Colonic mucosa (tissue), 4 donors: ENCODE measurements around the gene LAMP5. TPM values are rescaled to one million over a fixed set of nuclear protein-coding genes. Genes with fewer than 3 reads are reported as not detected.

ENCODE experiments used
- DNase-seq: peaks from one replicate; pipeline ENCODE4 v3.0.0-alpha.2; 2020
- H3K27ac ChIP-seq: fragments of 200-600 bp; one replicate; pipeline ENCODE4 v1.8.0; 2021
- H3K27me3 ChIP-seq: fragments of 200-600 bp; one replicate; pipeline ENCODE4 v1.8.0; 2021
- H3K36me3 ChIP-seq: fragments of 200-600 bp; one replicate; pipeline ENCODE4 v1.8.0; 2021
- H3K4me1 ChIP-seq: fragments of 200-600 bp; one replicate; pipeline ENCODE4 v1.8.0; 2021; ENCODE audit warnings: mild to moderate bottlenecking
- H3K4me3 ChIP-seq: fragments of 200-600 bp; one replicate; pipeline ENCODE4 v1.8.0; 2021
- H3K9ac ChIP-seq, 2 donors: one replicate each; pipeline ENCODE4 v1.7.0; 2013; ENCODE audit warnings: control low read depth in 2 of 2, low read depth in 2 of 2, low read length in 2 of 2
- H3K9me3 ChIP-seq: fragments of 200-600 bp; one replicate; pipeline ENCODE4 v1.8.0; 2021
- intact Hi-C: fragments of 100-400 bp; cut with DNase I; formaldehyde crosslinking; loops from one replicate; pipeline ENCODE4 v1.14.1; 2022
- total RNA-seq, 2 donors: library from RNA; stranded (reverse); fragmentation: NEBNext Ultra II Directional in 1 of 2; extraction: Animal tissue kit (Norgen Biotek cat#: 25700) in 1 of 2; gene quantifications; one replicate each; pipeline ENCODE4 v1.2.1, GENCODE V29; 2021
- TF ChIP-seq, protein P1 (sequence below): fragments of 200-600 bp; IDR thresholded peaks from one replicate; pipeline ENCODE4 v1.8.0; 2022; ENCODE audit warnings: antibody characterized with exemption, mild to moderate bottlenecking
- donor health status: healthy.
- donor health status: DM: no; HTN: no; CAD: no.
- donor health status: DM: no; HTN: no; CAD: no.

Gene LAMP5
- total RNA-seq, 2 donors from 2014 or later, result 0.30 to 0.32 TPM

DNA sequence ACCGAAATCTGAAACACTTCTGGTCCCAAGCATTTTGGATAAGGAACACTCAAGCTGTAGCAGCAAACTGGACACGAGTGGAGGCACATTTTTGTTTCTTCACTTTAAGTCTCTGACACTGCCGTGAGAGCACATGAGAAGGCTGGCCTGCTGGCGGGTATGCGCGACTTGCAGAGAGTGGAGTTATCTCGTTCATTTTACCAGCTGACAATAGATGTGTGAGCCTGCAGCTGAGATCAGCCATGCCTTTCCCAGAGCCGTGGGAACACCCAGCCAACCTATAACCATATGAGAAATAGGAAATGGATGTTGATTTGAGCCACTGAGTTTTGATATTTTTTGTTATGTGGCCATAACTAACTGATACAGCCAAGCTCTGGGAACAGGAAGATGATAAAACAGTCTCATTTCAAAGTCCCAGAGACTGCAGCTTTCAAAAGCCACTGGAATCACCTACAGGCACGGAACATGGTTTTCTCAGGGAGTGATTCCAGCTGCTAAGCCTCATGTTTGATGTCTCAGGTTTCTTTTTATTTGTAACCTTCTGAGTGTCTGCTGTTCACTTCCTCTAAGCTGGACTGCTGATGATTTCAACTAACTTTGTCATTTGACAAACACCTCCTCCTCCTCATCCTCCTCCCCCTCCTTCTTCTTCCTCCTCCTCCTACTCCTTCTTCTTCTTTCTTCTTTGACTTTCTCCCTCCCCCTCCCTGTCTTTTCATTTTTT, 28.6 kb upstream of the LAMP5 start:
- no peak overlapping the region for H3K9ac ChIP-seq
- no peak for DNase-seq
- TF ChIP-seq, protein P1, sequence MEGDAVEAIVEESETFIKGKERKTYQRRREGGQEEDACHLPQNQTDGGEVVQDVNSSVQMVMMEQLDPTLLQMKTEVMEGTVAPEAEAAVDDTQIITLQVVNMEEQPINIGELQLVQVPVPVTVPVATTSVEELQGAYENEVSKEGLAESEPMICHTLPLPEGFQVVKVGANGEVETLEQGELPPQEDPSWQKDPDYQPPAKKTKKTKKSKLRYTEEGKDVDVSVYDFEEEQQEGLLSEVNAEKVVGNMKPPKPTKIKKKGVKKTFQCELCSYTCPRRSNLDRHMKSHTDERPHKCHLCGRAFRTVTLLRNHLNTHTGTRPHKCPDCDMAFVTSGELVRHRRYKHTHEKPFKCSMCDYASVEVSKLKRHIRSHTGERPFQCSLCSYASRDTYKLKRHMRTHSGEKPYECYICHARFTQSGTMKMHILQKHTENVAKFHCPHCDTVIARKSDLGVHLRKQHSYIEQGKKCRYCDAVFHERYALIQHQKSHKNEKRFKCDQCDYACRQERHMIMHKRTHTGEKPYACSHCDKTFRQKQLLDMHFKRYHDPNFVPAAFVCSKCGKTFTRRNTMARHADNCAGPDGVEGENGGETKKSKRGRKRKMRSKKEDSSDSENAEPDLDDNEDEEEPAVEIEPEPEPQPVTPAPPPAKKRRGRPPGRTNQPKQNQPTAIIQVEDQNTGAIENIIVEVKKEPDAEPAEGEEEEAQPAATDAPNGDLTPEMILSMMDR, result no peak
- no peaks in the 10 kb centered on the region for H3K4me1 ChIP-seq
- no peaks in the 10 kb centered on the region for H3K36me3 ChIP-seq
- H3K9me3 ChIP-seq, result no peaks in the 10 kb centered on the region
- no peaks in the 10 kb centered on the region for H3K27me3 ChIP-seq
- intact Hi-C loops, result no loop called here
- H3K27ac ChIP-seq, result no peak overlapping the region
- H3K4me3 ChIP-seq, result no peak overlapping the region

DNA sequence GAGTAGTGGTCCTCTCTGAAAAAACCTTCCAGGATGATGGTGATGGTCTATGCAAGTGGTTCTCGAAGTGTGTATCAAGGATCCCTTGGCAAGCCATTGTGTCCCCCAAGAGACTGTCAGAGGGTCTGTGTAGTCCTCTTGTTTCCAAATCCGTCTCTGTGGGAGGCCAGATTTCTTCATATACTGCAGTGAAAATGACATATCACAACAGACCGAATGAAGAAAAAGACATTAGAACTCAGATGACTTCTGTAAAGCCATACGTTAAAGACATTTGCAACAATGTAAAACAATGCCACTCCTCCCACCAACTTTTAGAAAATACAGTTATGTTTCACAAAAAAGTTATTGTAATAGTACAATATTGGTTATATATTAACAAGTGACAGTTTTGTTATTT, 27.2 kb upstream of the LAMP5 start:
- no peaks in the 10 kb centered on the region for H3K36me3 ChIP-seq
- no peaks in the 10 kb centered on the region for H3K27me3 ChIP-seq
- intact Hi-C loops, result no loop called here
- no peaks in the 10 kb centered on the region for H3K4me1 ChIP-seq
- no peak for DNase-seq
- H3K27ac ChIP-seq, result no peak overlapping the region
- TF ChIP-seq, protein P1, result no peak
- H3K9ac ChIP-seq, result no peak overlapping the region
- H3K4me3 ChIP-seq, result no peak overlapping the region
- H3K9me3 ChIP-seq, result no peaks in the 10 kb centered on the region

DNA sequence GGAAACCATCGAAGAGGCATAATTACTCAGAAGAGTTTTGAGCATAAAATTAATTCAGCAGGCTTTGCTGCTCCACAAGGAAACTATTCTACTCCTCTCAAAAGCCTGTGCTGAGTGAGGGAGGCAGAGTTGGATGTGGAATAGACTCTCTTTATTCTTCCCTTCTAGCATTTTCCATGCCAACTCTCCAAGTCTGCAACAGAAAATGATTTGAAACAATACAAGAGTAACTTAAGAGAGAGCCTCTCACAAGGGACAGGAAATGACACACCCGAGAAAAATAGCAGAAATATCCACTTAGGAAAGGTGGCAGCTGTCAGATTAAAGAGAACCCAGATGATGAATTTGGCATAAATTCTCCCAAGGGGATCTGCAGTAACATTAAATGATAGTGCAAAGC, 26.3 kb upstream of the LAMP5 start:
- Histone ChIP-seq H3K36me3 (no peaks in the 10 kb centered on the region), H3K4me3 (no peak overlapping the region), H3K4me1 (no peaks in the 10 kb centered on the region), H3K9ac (no peak overlapping the region), H3K9me3 (no peaks in the 10 kb centered on the region), H3K27ac (no peak overlapping the region), H3K27me3 (no peaks in the 10 kb centered on the region)
- intact Hi-C loops, result no loop called here
- no peak for DNase-seq
- TF ChIP-seq, protein P1, result no peak

DNA sequence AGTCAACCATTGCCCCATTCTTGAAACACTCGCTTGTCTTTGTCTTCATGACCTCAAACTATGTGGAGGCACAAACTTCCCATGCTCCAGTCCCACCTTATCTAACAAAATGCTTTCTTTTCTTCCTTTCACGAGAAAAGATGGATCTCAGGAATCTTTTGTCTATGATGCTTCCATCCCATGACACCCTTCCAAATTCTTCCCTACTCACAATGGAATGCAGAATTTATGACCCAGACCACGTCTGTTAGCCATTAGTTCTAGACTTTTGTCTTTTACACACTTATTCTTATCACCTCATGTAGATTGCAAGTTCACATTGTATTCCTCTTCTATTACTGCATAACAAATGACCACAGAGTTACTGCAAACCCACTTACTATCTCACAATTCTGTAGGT, 24.2 kb upstream of the LAMP5 start:
- DNase-seq, result no peak
- TF ChIP-seq, protein P1, result no peak
- no peaks in the 10 kb centered on the region for H3K36me3 ChIP-seq
- no peak overlapping the region for H3K27ac ChIP-seq
- no peak overlapping the region for H3K4me3 ChIP-seq
- H3K27me3 ChIP-seq, result no peaks in the 10 kb centered on the region
- H3K4me1 ChIP-seq, result no peaks in the 10 kb centered on the region
- no peaks in the 10 kb centered on the region for H3K9me3 ChIP-seq
- no peak overlapping the region for H3K9ac ChIP-seq
- intact Hi-C loops, result no loop called here

DNA sequence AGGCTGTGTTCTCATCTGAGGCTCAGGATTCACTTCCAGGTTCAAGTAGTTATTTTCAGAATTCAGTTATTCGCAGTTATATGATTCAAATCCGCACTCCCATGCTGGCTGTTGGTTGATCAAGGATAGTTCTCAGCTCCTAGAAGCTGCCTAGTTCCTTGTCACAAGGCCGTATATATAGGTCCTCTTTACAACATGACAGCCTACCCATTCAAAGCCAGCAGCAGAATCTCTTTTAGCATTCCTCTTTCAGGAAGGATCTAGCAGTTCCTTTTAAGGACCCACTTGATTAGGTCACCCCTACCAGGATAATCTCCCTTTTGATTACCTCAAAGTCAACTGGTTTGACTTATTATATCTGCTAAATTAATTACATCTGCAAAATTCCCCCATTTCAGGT, 23.8 kb upstream of the LAMP5 start:
- intact Hi-C loops, result no loop called here

More for the DNA sequence above, 23.8 kb upstream of the LAMP5 start:
- Histone ChIP-seq H3K27ac (no peak overlapping the region), H3K36me3 (no peaks in the 10 kb centered on the region), H3K9ac (no peak overlapping the region), H3K9me3 (no peaks in the 10 kb centered on the region), H3K4me1 (no peaks in the 10 kb centered on the region), H3K27me3 (no peaks in the 10 kb centered on the region), H3K4me3 (no peak overlapping the region)
- TF ChIP-seq, protein P1, result no peak
- DNase-seq, result no peak
